Epithelial cell of proximal tubule (primary cell): ENCODE results near the gene TBC1D23. TPM values are rescaled to one million over a fixed set of nuclear protein-coding genes. Genes with fewer than 3 reads are reported as not detected.

Experiments used
- DNase-seq: peaks from one replicate; pipeline ENCODE4 v3.0.0-alpha.2; 2011; ENCODE audit warnings: low read depth
- H3K4me3 ChIP-seq: 2 replicates; pipeline ENCODE4 v1.5.1; 2011; ENCODE audit warnings: low read depth, mild to moderate bottlenecking, low read length
- CTCF ChIP-seq: conservative IDR thresholded peaks from 2 replicates; pipeline ENCODE4 v1.5.1; 2012; ENCODE audit warnings: low read depth, mild to moderate bottlenecking, low read length
- total RNA-seq: library from RNA; depleted of rRNA; stranded (reverse); fragments of >200 nt; gene quantifications from 2 replicates; pipeline ENCODE4 v1.2.3, GENCODE V29; 2015

TBC1D23 gene
- total RNA-seq, 1 donor from 2014 or later, result 22.1 TPM

DNA sequence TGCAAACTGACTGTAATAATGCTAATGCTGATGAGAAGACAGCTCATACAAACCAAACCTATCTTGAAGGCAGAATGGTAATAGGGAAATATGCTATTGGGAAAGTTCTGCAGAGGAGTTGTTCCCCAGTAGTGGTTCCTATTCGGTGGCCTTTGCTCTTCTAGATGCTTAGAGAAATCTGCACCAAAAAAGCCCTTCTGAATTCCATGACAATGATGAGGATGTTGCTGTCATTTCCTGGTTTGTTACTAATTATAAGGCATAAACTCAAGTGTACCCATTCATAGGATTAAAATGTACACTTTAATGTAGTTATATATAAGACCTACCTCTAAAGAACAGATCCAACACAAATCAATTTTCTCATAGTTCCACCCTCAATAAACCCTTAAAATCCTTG, 110.0 kb downstream of the TBC1D23 start:
- H3K4me3 ChIP-seq, result no peak overlapping the region
- no peak for TF ChIP-seq CTCF
- no peak for DNase-seq

- no peak for TF ChIP-seq CTCF
- no peak for DNase-seq
- no peak overlapping the region for H3K4me3 ChIP-seq
Measured at GRCh38 chr3:100374521-100374920, 113.7 kb downstream of the TBC1D23 start.

Other genes with a start within 250 kb of the TBC1D23 start
- 24.1 and 33.4 TPM in 2 replicates for gene FILIP1L, start 146.5 kb upstream of the TBC1D23 start, total RNA-seq
- 24.7 and 30.4 TPM in 2 replicates for gene NIT2, start 73.8 kb downstream of the TBC1D23 start, total RNA-seq
- gene TOMM70, start 140.1 kb downstream of the TBC1D23 start, total RNA-seq, result 27.5 and 37.0 TPM in 2 replicates
- gene LNP1, start 140.5 kb downstream of the TBC1D23 start, total RNA-seq, result 1.6 and 2.3 TPM in 2 replicates
- gene TMEM45A, start 231.6 kb downstream of the TBC1D23 start, total RNA-seq, result 1.8 and 2.1 TPM in 2 replicates